NCI-H1105 (cell line): ENCODE results near the gene SRI.
"Not testable (repeated sequence)": the region's sequence is repeated elsewhere in the genome, so short reads cannot be mapped to it uniquely, and the experiment has no call there.

Experiments used
- DNase-seq: peaks from one replicate; lab custom pipeline; 2025; lab: John Stamatoyannopoulos, UW

SRI gene

GRCh38 chr7:88176190-88176589, 43.6 kb downstream of the SRI start:
- DNase-seq = no peak

GRCh38 chr7:88172842-88173241, 47.0 kb downstream of the SRI start:
- DNase-seq = no peak

GRCh38 chr7:88169717-88170320, 50.0 kb downstream of the SRI start:
- DNase-seq = peak; percentile 5

- DNase-seq = no peak
Observed at GRCh38 chr7:88167721-88168120, 52.1 kb downstream of the SRI start.

GRCh38 chr7:88167223-88167622, 52.6 kb downstream of the SRI start:
- DNase-seq = no peak

- DNase-seq = no peak
Observed at GRCh38 chr7:88165697-88166096, 54.1 kb downstream of the SRI start.

- DNase-seq = not testable (repeated sequence)
Observed at GRCh38 chr7:88159741-88160140, 60.1 kb downstream of the SRI start.

GRCh38 chr7:88156356-88156755, 63.5 kb downstream of the SRI start:
- DNase-seq = no peak

GRCh38 chr7:88155756-88156155, 64.1 kb downstream of the SRI start:
- DNase-seq = no peak
